Fibroblast of villous mesenchyme (primary cell): ENCODE data around the gene NDC80. TPM values are rescaled to one million over a fixed set of nuclear protein-coding genes. Genes with fewer than 3 reads are reported as not detected.

Source experiments
- DNase-seq: peaks from one replicate; pipeline ENCODE4 v3.0.0-alpha.2; 2010; ENCODE audit warnings: low read depth
- H3K4me3 ChIP-seq: 2 replicates; pipeline ENCODE4 v1.5.1; 2011; ENCODE audit warnings: low read depth, mild to moderate bottlenecking, low read length
- CTCF ChIP-seq: IDR thresholded peaks from 2 replicates; pipeline ENCODE4 v1.5.1; 2012; ENCODE audit warnings: low read depth, mild to moderate bottlenecking, low read length; ENCODE audit not compliant: insufficient read depth
- total RNA-seq: library from RNA; depleted of rRNA; stranded (reverse); fragments of >200 nt; gene quantifications from 2 replicates; pipeline ENCODE4 v1.2.3, GENCODE V29; 2012

Gene NDC80
- total RNA-seq, 1 donor = 25.5 TPM

- peak overlapping the region; percentile 94 for H3K4me3 ChIP-seq
- no peak for TF ChIP-seq CTCF
- DNase-seq = no peak
These were observed 1.8 kb upstream of the NDC80 start for GRCh38 chr18:2569338-2570207.

GRCh38 chr18:2570772-2571199, 571 bp upstream of the NDC80 start:
- peak overlapping the region; percentile 94 for H3K4me3 ChIP-seq
- peak; percentile 78 for DNase-seq
- no peak for TF ChIP-seq CTCF

- TF ChIP-seq CTCF = no peak
- no peak for DNase-seq
- H3K4me3 ChIP-seq = peak overlapping the region; percentile 94
These were observed 813 bp downstream of the NDC80 start for GRCh38 chr18:2572171-2572569.

- peak; percentile 36 for DNase-seq
- peak overlapping the region; percentile 94 for H3K4me3 ChIP-seq
- TF ChIP-seq CTCF = no peak
These were observed 1.5 kb downstream of the NDC80 start for GRCh38 chr18:2572892-2573291.

GRCh38 chr18:2573408-2573807, 2.1 kb downstream of the NDC80 start:
- no peak for TF ChIP-seq CTCF
- H3K4me3 ChIP-seq = peak overlapping the region; percentile 94
- no peak for DNase-seq

GRCh38 chr18:2587788-2588187, 16.4 kb downstream of the NDC80 start:
- no peak overlapping the region for H3K4me3 ChIP-seq
- TF ChIP-seq CTCF = no peak

More at GRCh38 chr18:2587788-2588187, 16.4 kb downstream of the NDC80 start:
- peak; percentile 51 for DNase-seq
